GF-D8 (cell line): ENCODE measurements around the gene EPB41L3.

ENCODE experiments used
- DNase-seq: peaks from one replicate; lab custom pipeline; 2025; lab: John Stamatoyannopoulos, UW

EPB41L3 gene

DNA sequence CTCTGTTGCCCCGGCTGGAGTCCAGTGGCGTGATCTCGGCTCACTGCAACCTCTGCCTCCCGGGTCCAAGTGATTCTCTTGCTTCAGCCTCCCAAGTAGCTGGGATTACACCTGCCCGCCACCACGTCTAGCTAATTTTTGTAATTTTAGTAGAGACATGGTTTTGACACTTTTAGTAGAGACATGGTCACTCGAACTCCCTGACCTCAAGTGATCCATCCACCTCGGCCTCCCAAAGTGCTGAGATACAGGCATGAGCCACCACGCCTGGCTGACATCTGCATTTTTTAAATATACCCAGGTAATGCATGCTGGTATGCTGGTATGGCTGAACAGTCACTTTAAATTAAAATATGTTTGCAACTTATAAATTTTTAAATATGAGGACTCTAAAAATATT lies 91.9 kb downstream of the EPB41L3 start:
- no peak for DNase-seq

DNA sequence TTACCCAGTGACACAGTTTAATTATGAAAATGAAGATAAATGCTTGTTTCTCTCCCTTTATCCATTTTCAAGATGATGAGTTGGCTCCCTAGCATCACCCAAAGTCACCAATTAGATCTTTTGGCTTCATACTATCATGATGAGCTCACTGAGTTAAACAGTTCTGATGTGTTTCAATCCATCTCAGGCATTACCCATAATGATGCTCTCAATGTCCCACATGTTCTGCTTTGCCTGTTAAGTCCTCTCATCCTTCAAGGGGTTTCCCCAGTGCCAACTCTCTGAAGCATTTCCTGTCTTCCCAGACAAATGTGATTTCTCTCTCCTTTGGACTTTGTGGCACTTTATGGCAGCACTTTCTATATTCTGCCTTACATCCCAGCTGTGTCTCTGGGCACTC lies 92.6 kb downstream of the EPB41L3 start:
- no peak for DNase-seq

DNA sequence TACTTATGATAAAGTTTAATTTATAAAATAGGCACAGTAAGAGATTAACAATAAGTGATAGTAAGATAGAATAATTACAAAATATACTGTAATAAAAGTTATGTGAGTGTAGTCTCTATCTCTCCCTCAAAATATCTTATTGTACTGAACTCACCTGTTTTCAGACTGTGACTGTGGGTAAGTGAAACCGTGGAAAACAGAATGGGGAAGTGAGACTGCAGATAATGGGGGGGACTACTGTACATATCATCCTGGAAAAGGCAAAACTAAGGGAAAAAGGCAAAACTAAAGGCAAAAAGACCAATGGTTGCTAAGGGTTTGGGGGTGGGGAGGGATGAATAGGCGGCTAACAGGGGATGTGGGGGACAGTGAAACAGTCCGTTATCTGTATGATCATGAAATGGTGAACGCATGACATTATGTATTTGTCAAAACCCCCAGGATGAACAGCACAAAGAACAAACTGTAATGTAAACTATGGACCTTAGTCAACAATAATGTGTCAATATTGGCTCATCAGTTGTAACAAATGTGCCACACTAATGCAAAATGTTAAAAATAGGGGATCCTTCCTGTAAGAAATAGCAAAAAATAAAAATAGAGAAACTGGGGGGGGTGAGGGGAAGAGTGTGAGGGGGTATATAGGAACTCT lies 93.8 kb downstream of the EPB41L3 start:
- no peak for DNase-seq

DNA sequence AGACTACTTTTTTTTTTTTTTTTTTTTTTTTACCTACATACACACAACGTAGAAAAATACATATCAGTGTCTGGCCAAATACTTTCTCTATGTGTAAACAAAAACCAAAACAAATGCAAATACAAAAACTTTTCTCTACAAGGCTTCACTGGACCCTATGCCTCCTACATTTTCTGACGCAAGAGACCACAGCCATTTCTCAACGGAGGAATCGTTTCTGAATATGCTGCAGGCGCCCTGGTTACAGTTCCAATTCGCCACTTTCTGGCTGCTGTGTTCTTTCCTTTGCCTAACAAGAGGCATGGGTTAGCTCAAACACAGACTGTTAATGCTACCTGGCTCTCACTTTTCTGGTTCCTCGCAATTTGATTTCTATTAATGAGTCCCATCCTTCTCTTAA lies 96.4 kb downstream of the EPB41L3 start:
- DNase-seq: no peak

DNA sequence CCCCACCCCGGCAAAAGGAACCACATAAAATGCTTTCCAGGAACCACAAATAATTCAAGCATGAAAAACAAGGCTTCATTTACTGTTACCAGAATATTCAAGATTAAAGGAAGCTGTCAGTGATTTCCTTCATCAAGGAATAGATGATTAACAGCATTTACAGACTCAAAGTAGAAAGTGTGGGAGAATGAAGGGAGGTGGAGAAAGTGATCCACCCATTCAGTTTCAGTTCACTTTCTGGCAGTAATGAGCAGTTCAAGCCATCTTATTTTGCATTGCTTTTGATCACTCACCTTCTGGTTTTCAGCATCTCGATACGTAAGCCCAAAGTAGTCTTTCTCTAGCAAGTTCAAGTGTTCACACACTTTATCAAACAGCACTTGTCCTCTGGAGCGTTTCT lies 99.0 kb downstream of the EPB41L3 start:
- no peak for DNase-seq

DNA sequence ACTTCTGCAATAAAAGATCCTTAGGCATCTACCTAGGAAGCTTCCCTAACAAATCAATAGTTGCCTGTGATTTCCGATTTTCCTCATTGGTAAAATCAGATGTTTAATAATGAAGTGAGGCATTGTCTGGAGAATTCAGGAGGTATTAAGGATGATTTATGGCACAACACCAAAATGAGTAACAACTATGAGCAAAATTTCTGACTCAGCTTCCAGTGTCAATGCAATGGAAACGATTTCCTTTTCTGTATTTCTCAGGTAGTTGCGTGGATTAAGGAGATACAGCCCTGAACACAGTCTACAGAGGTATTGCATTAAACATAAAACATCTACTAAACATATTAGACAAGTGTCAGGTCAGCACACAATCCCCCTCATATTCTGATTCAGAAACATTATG lies 99.5 kb downstream of the EPB41L3 start:
- DNase-seq: no peak

DNA sequence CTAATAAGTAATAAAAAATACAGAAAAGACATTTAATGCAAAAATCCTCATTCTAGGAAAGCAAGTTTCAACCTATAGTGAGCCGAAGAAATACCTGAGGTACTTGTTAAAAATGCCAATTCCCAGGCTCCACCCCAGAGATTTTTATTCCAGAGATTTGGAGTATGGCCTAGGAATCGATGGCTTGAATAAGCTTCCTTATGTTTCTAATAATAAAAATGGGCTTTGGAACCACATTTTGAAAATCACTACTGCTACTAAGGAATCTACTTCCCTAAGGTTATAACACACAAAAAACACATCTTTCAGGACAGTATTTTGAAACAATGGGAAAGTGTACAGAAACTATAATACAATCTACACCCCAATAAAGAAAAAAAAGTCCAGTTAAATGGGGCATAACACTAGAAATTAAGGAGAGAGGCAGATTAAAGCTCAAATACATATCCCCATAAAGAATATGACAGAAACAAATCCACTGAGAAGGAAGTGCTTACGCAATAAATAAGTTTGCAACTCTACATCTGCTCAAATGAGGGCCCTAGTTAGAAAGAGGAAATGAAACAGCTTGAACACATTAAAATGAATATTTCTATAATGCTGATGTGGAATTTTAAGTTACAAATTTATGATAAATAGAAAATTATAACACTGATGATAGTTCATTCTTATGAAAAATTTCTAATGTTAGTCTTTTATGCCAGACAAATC lies 103.7 kb downstream of the EPB41L3 start:
- peak; percentile 77 for DNase-seq

DNA sequence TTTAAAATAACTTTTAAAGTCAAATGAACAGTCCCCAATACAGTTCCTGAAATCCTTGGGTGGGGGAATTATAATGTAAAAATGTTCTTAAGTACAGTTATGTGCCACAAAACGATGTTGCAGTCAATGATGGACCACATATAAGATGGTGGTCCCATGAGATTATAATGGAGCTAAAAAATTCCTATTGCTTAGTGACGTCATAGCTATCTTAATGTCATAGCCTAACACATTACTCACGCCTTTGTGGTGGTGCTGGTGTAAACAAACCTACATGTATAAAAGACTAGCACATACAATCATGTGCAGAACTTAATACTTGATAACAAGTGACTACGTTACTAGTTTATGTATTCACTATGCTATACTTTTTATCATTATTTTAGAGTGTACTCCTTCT lies 109.4 kb downstream of the EPB41L3 start:
- no peak for DNase-seq

DNA sequence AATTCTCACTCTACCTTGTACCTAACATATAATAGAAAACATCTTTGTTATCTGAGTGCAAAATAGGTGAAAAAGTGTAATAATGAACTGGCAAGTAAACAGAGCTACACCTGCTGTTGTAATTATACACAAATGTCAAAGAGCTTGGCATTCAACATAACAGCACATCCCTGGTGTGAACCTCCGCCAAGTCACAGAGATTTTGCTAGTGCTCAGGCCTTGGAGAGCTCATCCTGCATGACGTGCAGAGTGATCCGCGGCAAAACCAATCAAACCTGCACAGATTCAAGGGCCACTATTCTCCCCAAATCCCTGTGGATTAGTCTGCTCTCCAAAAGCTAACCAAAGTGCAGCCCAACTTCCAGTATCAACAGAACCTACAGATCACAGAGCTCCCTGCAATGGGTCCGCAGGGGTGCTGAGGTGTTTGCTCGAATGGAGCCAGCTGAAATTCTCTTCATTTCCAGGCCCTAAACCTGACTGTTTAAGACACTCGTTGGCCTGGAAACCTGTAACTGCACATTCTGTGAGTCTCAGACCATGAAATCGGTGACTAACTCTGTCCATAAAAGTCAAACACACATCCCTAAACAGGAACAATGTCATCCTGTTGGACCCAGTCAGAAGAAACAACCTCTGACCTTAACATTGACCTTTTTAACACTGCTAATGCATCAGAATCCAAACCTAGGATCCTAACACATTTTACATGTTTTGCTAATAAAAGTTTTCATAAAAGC lies 111.8 kb downstream of the EPB41L3 start:
- no peak for DNase-seq

DNA sequence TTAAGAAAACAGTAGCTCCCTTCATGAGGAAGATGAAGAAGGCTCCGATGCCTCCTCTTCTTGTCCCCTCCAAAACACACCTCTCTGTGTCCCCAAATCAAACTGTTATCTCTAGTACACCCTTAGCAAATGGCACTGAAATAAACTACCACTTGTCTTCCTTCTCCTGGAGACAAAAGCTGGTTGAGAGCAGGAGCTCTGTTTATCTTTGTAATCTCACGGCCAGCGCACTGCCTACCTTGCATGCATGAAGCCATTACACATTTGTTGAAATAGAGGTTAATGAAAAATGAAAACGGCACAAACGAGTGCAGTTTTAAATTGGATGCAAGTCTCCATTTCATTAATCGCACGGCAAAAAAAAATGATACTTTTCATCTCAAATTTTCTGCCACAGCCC lies 113.7 kb downstream of the EPB41L3 start:
- DNase-seq: no peak

DNA sequence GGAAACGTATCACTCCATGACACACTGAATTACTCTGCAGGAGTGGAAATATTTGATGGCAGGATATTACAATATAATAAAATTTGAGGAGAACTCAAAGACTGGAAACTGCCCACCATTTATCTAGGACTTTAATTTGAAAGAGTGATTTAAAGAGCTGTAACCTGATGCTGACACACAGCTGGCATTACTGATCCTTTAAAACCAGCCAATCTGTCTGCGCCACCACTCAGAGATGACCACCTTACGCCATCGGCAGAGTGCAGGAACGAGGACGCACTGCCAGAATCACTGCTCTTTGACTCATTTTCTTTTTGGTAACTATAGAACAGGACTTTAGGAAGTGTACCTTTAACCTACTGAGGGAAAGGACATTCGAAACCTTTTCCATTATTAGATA lies 114.1 kb downstream of the EPB41L3 start:
- DNase-seq: no peak

DNA sequence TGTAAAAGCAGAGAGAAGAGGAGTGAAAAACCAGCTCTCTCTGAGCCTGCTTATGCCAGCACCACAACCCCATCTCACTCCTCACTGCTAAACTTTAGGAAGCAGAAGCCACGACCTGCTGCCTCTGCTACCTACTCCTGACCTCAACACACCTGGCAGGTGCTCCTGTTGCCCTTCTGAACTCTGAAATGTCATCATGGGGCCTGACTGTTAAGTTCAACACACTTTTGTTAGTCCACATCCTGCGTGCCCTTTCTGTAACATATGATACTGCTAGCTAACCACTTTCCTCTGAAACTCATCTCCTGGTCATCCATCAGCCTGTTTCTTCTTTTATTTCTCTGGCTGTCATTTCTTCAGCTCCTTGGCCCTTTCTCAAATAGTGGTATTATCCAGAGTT lies 118.1 kb downstream of the EPB41L3 start:
- no peak for DNase-seq

DNA sequence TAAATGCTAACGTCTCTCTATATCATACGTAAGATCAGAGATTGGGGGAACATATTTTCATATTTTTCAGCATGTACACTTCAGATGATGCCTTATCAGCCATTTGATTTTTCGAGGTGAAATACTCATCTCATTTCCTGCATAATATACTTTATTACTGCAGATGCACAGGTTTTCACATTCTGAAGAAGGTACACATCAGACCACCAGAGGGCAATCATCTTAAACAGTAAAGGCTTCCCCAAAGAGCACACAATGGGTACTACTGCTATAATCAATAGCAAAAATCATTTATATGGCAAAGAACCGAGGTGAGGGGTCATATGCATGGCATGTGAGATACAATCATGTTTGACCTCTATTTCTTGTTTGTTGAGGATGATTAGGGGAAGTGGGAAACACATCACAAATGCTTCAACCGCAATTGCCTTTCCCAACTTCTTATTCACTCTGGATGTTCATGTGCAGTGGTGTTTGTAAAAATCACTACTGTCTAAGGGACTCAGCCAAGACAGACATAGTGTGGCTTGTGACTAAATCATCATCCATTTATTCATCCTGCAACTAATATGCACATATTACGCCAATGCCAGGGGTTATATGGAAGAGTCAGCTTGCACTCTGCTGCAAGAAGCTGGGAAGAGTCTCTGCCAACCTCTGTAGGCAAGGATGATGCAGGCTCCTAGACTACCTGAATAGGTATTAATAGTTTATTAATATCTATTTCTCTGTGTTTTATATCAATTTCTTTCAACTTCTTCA lies 118.7 kb downstream of the EPB41L3 start:
- DNase-seq: no peak

DNA sequence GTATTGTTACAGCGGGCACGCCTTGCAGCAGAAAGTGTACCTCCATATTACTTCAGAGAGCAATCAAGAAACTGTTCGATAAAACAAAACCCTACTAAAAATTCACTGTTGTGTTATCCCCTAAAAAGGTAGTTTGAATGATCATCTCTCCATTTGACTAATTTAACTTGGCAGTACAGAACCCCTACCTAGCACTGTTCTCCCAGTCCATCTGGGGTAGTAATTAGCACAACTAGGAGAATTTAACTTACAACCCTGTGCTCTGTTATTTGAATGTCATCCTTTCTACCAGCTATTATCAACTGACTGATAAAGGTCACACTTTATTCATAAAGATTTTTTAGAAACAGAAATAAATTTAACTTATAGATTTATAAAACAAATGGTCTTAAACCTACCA lies 121.2 kb downstream of the EPB41L3 start:
- no peak for DNase-seq

DNA sequence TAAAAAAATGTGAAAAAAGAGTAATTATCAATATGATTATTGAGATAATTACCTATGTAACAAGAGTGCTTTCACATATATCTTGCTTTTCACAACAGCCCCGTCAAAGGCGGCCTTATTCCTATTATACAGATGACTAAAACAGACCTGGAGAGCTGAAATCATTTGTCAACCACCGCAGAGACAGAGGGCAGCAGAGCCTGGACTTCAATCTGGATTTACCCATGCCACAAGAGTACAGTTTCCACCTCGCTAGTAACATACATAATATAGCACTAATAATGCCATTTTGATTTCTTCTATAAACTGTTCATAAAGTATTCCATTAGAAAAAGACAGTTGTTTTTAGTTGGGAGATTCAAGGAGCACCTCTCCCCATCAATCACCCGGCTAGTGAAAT lies 121.8 kb downstream of the EPB41L3 start:
- no peak for DNase-seq

DNA sequence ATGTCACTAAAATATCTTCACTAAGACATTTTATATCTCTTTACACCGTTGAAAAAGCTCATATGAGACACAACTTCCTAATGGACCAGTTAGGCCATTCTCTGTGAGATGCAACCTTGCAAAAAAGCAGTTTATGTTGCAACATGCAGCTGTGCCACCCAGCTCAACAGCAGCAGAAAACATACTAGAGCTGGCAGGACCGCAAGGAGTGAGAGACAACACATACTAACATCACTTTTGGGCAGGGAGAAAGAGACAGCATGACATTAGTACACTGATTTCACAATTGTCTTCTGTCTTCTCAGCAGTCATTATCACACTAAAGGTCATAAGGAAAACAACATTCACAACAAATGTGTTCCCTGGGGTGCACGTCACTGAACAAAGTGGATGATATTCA lies 122.9 kb downstream of the EPB41L3 start:
- DNase-seq: no peak

DNA sequence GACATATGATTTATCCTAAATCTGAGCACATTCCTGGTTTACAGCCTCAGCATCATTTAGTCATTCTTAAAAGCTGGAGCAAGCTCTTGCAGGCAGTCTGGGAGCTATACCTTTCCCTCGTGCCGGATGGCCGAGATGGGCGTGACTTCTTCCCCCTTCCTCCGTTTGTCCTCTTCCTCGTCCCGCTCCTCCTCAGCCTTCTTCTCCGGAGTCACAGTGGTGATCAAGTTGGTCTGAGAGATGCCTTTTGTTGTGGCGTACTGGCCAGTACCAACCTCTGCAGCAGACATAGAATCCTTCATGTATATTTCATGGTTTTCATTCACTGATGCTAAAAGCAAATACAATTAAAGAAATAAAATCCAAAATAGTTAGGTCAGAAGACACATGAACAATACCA lies 124.2 kb downstream of the EPB41L3 start:
- no peak for DNase-seq

DNA sequence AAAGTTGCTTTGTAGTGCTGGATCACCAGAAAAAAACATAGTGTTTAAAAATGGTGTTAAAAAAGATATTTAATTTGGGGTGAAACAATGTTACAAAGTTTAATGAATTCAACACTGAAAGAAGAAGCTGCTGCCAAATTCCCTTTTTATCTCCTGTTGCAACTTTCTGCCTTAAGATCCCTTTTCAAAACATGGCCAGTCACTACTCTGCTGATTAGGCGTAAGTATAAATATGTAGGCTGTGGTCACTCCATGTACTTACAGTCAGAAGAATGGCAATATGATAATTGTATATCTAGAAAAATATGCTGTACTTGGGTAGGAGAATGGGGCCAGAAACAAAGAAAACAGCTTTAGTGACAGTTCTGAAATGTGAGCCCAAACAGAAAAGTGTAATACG lies 124.8 kb downstream of the EPB41L3 start:
- no peak for DNase-seq

DNA sequence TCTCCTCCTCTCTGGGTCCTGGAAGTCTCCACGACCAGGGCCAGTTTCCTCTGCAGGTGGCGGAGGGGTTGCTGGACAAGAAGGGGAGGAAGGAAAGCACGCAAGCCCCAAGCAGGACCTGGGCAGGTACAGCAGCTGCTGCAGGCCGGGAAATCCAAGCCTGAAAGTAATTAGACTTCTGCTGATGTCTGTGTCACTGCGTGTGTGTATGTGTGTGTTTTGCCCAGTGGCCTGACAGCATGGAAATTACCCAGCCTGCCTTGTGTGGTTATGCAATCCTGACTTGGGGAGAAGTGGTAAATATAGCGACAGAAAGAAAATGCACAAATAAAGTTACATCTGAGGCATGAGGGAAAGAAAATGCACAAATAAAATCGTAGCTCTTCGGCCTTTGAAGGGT lies 126.5 kb downstream of the EPB41L3 start:
- no peak for DNase-seq

DNA sequence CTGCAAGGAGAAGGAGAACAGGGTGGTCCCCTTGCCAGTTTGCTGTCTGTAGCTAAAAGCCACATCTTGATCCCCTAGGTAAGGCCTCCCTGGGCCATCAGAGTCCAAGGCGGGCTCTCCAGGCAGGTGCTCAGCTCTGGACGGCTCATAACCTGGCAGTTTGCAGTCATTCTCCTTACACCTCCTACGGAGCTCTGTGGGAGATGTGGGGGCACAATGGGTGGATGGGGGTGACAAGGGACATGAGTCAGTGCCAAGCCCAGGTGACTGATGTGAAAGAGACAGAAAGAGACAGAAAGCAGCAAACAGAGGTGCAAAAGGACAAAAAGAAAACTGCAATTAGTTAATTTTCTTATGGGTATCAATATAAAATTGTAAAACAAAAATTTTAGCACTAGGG lies 127.7 kb downstream of the EPB41L3 start:
- DNase-seq: no peak

DNA sequence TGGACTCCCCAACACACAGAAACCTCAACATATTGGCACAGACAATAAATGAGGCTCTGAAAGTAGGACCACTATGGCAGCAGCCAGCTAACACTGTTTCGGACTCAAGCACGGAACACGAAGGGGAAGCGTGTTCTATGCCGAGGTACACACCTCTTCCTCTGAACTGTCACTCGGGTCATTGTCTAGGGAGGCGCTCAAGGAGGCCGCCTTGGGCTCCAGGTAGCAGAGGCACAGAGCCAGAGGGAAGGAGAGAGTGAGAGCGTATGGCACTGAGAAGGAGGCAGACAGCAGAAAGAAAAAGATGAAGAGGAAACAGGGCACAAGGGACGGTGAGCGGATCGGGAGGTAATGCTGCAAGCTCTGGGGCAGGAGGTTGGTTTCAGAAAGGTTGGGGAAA lies 128.1 kb downstream of the EPB41L3 start:
- DNase-seq: no peak

DNA sequence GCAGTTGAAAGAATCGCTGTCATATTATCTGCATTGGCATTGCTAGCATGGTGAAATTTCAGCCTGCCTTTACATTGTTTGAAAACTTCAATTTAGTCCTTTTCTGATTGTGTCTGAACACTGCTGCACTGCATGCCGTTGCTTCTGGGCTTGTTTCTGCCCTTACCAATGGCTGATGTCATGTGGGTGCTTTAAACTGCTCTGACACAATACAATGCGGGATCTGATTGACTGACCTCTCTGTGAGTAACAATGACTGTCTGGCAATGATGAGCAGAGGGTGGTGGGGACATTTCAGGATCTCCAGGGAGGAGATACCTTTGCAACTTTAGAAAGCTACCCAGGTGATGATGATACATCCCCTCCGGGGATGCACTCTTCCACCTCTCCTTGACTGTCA lies 128.8 kb downstream of the EPB41L3 start:
- DNase-seq: no peak

DNA sequence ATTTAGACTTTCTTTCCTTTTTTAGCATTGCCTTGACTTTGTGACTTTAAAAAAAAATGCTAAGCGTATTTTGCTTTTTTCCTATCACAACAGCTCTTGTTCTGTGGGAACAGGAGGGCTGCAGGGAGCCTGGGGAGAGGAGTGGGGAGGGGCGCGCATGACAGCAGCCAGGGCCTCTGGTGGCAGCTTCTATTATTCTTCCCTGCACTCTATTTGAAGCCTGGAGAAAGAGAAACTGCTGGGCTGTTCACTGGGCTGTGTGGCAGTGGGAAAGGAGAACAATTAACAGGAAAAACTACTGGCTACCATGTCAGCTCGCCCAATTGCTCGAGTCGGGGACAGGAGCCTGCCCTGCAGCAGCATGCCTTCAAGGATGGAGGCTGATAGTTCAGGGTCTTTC lies 129.3 kb downstream of the EPB41L3 start:
- DNase-seq: no peak
